ENCODE data around the gene VAV2.

- no peak for TF ChIP-seq CTCF (conservative IDR thresholded peaks at IDR 0.05; ENCODE audit: low read length)
- no peak for TF ChIP-seq EZH2phosphoT487 (IDR thresholded peaks at IDR 0.05; ENCODE audit: borderline replicate concordance, low read depth, low read length)
Measured at GRCh38 chr9:134035041-134036039, 43.2 kb upstream of the VAV2 start.
